ENCODE measurements around the gene UBL5.
"Not testable (repeated sequence)": the region's sequence is repeated elsewhere in the genome, so short reads cannot be mapped to it uniquely, and the experiment has no call there.

The UBL5 gene

GRCh38 chr19:9838324-9838723 is 10.6 kb downstream of the UBL5 start:
- Histone ChIP-seq H3K4me3 (ENCODE audit: low read depth, low read length) (no peak overlapping the region), H3K27me3 (ENCODE audit: control insufficient read depth, insufficient read depth, low read length) (no peaks in the 10 kb centered on the region), H3K27ac (ENCODE audit: low read depth, low read length) (no peak overlapping the region), H3K9me3 (ENCODE audit: control insufficient read depth, insufficient read depth, low read length) (no peaks in the 10 kb centered on the region), H3K36me3 (ENCODE audit: control insufficient read depth, insufficient read depth, low read length) (peaks cover 52% of the 10 kb centered on the region), H3K4me1 (ENCODE audit: control insufficient read depth, insufficient read depth, low read length) (no peaks in the 10 kb centered on the region), H3K9ac (ENCODE audit: low read depth, low read length) (no peak overlapping the region)

GRCh38 chr19:9839415-9839814 is 11.7 kb downstream of the UBL5 start:
- H3K9me3 ChIP-seq (ENCODE audit: control insufficient read depth, insufficient read depth, low read length) = no peaks in the 10 kb centered on the region
- no peaks in the 10 kb centered on the region for H3K4me1 ChIP-seq (ENCODE audit: control insufficient read depth, insufficient read depth, low read length)
- H3K27me3 ChIP-seq (ENCODE audit: control insufficient read depth, insufficient read depth, low read length) = no peaks in the 10 kb centered on the region
- H3K36me3 ChIP-seq (ENCODE audit: control insufficient read depth, insufficient read depth, low read length) = peaks cover 63% of the 10 kb centered on the region
- H3K4me3 ChIP-seq (ENCODE audit: low read depth, low read length) = no peak overlapping the region
- no peak overlapping the region for H3K9ac ChIP-seq (ENCODE audit: low read depth, low read length)
- no peak overlapping the region for H3K27ac ChIP-seq (ENCODE audit: low read depth, low read length)

- Histone ChIP-seq H3K36me3 (ENCODE audit: control insufficient read depth, insufficient read depth, low read length) (peaks cover 75% of the 10 kb centered on the region), H3K4me3 (ENCODE audit: low read depth, low read length) (no peak overlapping the region), H3K9me3 (ENCODE audit: control insufficient read depth, insufficient read depth, low read length) (no peaks in the 10 kb centered on the region), H3K9ac (ENCODE audit: low read depth, low read length) (no peak overlapping the region), H3K27me3 (ENCODE audit: control insufficient read depth, insufficient read depth, low read length) (no peaks in the 10 kb centered on the region), H3K4me1 (ENCODE audit: control insufficient read depth, insufficient read depth, low read length) (no peaks in the 10 kb centered on the region), H3K27ac (ENCODE audit: low read depth, low read length) (no peak overlapping the region)
These were observed 15.3 kb downstream of the UBL5 start for GRCh38 chr19:9842834-9843625.

GRCh38 chr19:9843626-9844273 is 16.0 kb downstream of the UBL5 start:
- not testable (repeated sequence) for H3K4me3 ChIP-seq (ENCODE audit: low read depth, low read length); H3K9ac ChIP-seq (ENCODE audit: low read depth, low read length); H3K9me3 ChIP-seq (ENCODE audit: control insufficient read depth, insufficient read depth, low read length); H3K27ac ChIP-seq (ENCODE audit: low read depth, low read length); H3K4me1 ChIP-seq (ENCODE audit: control insufficient read depth, insufficient read depth, low read length); H3K27me3 ChIP-seq (ENCODE audit: control insufficient read depth, insufficient read depth, low read length)
- peaks cover 75% of the 10 kb centered on the region for H3K36me3 ChIP-seq (ENCODE audit: control insufficient read depth, insufficient read depth, low read length)

- Histone ChIP-seq H3K27ac (ENCODE audit: low read depth, low read length) (no peak overlapping the region), H3K9ac (ENCODE audit: low read depth, low read length) (no peak overlapping the region), H3K27me3 (ENCODE audit: control insufficient read depth, insufficient read depth, low read length) (no peaks in the 10 kb centered on the region), H3K36me3 (ENCODE audit: control insufficient read depth, insufficient read depth, low read length) (peaks cover 45% of the 10 kb centered on the region), H3K4me3 (ENCODE audit: low read depth, low read length) (no peak overlapping the region), H3K9me3 (ENCODE audit: control insufficient read depth, insufficient read depth, low read length) (no peaks in the 10 kb centered on the region), H3K4me1 (ENCODE audit: control insufficient read depth, insufficient read depth, low read length) (peaks cover 11% of the 10 kb centered on the region)
These were observed 19.5 kb downstream of the UBL5 start for GRCh38 chr19:9847087-9847671.

GRCh38 chr19:9848060-9848459 is 20.3 kb downstream of the UBL5 start:
- H3K9me3 ChIP-seq (ENCODE audit: control insufficient read depth, insufficient read depth, low read length) = no peaks in the 10 kb centered on the region
- no peaks in the 10 kb centered on the region for H3K27me3 ChIP-seq (ENCODE audit: control insufficient read depth, insufficient read depth, low read length)
- H3K27ac ChIP-seq (ENCODE audit: low read depth, low read length) = no peak overlapping the region
- H3K4me1 ChIP-seq (ENCODE audit: control insufficient read depth, insufficient read depth, low read length) = peaks cover 11% of the 10 kb centered on the region
- no peak overlapping the region for H3K4me3 ChIP-seq (ENCODE audit: low read depth, low read length)
- H3K9ac ChIP-seq (ENCODE audit: low read depth, low read length) = no peak overlapping the region
- peaks cover 42% of the 10 kb centered on the region for H3K36me3 ChIP-seq (ENCODE audit: control insufficient read depth, insufficient read depth, low read length)

- Histone ChIP-seq H3K27me3 (ENCODE audit: control insufficient read depth, insufficient read depth, low read length) (no peaks in the 10 kb centered on the region), H3K9me3 (ENCODE audit: control insufficient read depth, insufficient read depth, low read length) (no peaks in the 10 kb centered on the region), H3K27ac (ENCODE audit: low read depth, low read length) (no peak overlapping the region), H3K36me3 (ENCODE audit: control insufficient read depth, insufficient read depth, low read length) (peaks cover 36% of the 10 kb centered on the region; the same call in 1 of the 2 replicates), H3K4me3 (ENCODE audit: low read depth, low read length) (no peak overlapping the region), H3K9ac (ENCODE audit: low read depth, low read length) (no peak overlapping the region), H3K4me1 (ENCODE audit: control insufficient read depth, insufficient read depth, low read length) (peaks cover 11% of the 10 kb centered on the region)
These were observed 21.0 kb downstream of the UBL5 start for GRCh38 chr19:9848762-9849161.

- Histone ChIP-seq H3K27me3 (ENCODE audit: control insufficient read depth, insufficient read depth, low read length) (no peaks in the 10 kb centered on the region), H3K36me3 (ENCODE audit: control insufficient read depth, insufficient read depth, low read length) (peaks cover 34% of the 10 kb centered on the region), H3K4me1 (ENCODE audit: control insufficient read depth, insufficient read depth, low read length) (peaks cover 11% of the 10 kb centered on the region), H3K9ac (ENCODE audit: low read depth, low read length) (no peak overlapping the region), H3K27ac (ENCODE audit: low read depth, low read length) (no peak overlapping the region), H3K4me3 (ENCODE audit: low read depth, low read length) (no peak overlapping the region), H3K9me3 (ENCODE audit: control insufficient read depth, insufficient read depth, low read length) (no peaks in the 10 kb centered on the region)
These were observed 22.1 kb downstream of the UBL5 start for GRCh38 chr19:9849791-9850190.

GRCh38 chr19:9850235-9850959 is 22.7 kb downstream of the UBL5 start:
- Histone ChIP-seq H3K27ac (ENCODE audit: low read depth, low read length) (no peak overlapping the region), H3K9me3 (ENCODE audit: control insufficient read depth, insufficient read depth, low read length) (no peaks in the 10 kb centered on the region), H3K9ac (ENCODE audit: low read depth, low read length) (no peak overlapping the region), H3K4me1 (ENCODE audit: control insufficient read depth, insufficient read depth, low read length) (peaks cover 11% of the 10 kb centered on the region), H3K36me3 (ENCODE audit: control insufficient read depth, insufficient read depth, low read length) (peaks cover 32% of the 10 kb centered on the region), H3K27me3 (ENCODE audit: control insufficient read depth, insufficient read depth, low read length) (no peaks in the 10 kb centered on the region), H3K4me3 (ENCODE audit: low read depth, low read length) (no peak overlapping the region)

GRCh38 chr19:9854282-9854846 is 26.6 kb downstream of the UBL5 start:
- Histone ChIP-seq H3K27ac (ENCODE audit: low read depth, low read length) (no peak overlapping the region), H3K4me1 (ENCODE audit: control insufficient read depth, insufficient read depth, low read length) (peaks cover 11% of the 10 kb centered on the region), H3K9ac (ENCODE audit: low read depth, low read length) (no peak overlapping the region), H3K9me3 (ENCODE audit: control insufficient read depth, insufficient read depth, low read length) (no peaks in the 10 kb centered on the region), H3K36me3 (ENCODE audit: control insufficient read depth, insufficient read depth, low read length) (peaks cover 39% of the 10 kb centered on the region), H3K27me3 (ENCODE audit: control insufficient read depth, insufficient read depth, low read length) (no peaks in the 10 kb centered on the region), H3K4me3 (ENCODE audit: low read depth, low read length) (no peak overlapping the region)
